Measurements from ENCODE around the gene SH3PXD2A. TPM values are rescaled to one million over a fixed set of nuclear protein-coding genes. Genes with fewer than 3 reads are reported as not detected.

SH3PXD2A gene
- total and polyA plus RNA-seq, 5 experiments from 2014 or later: 0.09 to 22.4 (median 0.50) TPM

DNA sequence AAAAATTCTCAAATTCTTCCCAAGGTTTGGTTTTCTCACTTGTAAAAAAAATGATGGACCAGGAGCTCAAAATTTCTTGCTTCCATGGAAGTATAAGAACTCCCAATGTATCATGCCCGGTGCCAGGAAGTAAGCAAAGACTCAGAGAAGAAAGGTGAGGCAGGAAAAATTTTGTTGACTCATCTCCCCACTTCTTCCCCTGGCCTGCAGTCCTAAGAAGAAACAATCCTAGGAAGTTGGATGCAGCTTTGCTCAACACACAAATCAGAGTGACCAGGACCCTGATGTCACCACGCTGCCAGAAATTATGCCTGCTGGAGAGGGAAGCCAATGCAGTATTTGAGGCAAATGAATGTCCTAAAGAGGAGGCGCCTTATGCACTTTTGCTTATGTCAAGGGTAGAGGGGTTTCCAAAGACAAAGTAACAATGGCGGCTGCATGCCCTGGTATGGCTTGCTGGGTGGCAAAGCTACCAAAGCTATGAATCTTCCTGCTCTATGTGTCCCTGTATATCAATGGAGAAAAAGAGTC lies 198.2 kb downstream of the SH3PXD2A start:
- Mint-ChIP-seq H3K4me3 (peak overlapping the region in 1 of 10 donors; percentile 20), H3K27me3 (no peaks in the 10 kb centered on the region), H3K4me1 (peaks cover 4 to 22% (median 15%) of the 10 kb centered on the region in 4 donors), H3K36me3 (peaks cover 2 to 13% (median 8%) of the 10 kb centered on the region in 3 donors), H3K27ac (peak overlapping the region in 1 of 10 donors; percentile 66), H3K9me3 (peaks cover 0 to 3% (median 0%) of the 10 kb centered on the region in 9 donors)
- ATAC-seq: no peak
- DNase-seq: no peak
- POLR2A ChIA-PET: no interaction called here

DNA sequence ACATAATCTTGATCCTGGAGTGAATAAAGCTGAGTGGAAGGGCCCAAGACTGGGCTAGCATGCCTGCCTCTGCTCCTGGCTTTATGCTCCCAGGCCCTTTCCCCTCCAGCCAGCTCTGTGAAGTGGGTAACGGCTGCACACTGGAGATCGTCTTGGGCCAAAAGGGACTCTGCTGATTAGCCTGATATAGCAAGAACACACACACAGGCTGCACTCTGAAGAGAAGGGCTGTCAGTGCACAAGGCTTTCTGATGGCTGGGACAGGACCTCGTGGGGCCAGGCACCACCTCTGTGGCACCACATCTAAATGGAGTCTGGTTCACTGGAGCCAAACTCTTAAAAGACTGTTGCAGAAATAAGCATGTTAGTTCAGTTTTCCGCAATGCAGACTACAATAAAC lies 200.5 kb downstream of the SH3PXD2A start:
- no peak overlapping the region for H3K27ac Mint-ChIP-seq
- POLR2A ChIA-PET: no interaction called here
- no peaks in the 10 kb centered on the region for H3K27me3 Mint-ChIP-seq

DNA sequence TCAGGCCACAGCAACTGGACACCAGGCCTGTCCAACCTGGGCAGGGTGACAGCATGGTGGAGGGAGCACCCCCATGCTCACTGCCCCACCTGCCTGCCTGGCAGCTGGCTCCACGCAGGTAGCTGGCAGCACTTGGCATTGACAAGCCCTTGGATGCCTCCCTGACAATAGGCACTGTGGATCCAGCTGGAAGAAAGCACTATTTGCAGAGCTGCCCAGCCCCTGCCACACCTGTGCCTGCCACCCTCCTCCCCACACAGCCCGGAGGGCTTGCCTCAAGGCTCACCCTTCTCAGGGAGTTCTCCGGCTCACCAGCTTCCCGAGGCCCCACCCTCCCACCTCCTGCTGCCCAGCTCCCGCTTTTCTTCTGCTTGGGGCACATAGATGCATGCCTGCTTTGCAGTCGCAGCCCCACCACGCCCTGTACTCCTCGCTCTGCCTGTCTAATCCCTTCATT lies 201.8 kb downstream of the SH3PXD2A start:
- Mint-ChIP-seq H3K27me3 (no peaks in the 10 kb centered on the region), H3K27ac (no peak overlapping the region), H3K4me1 (peaks cover 0 to 4% (median 2%) of the 10 kb centered on the region in 4 donors), H3K4me3 (no peak overlapping the region), H3K36me3 (peaks cover 2 to 13% (median 8%) of the 10 kb centered on the region in 3 donors), H3K9me3 (peaks cover 0 to 3% (median 0%) of the 10 kb centered on the region in 9 donors)
- DNase-seq (no peak), ATAC-seq (no peak)
- POLR2A ChIA-PET: interaction anchor here (0.5 kb wide), 1 partner anchor 20 kb away, joined by 3 read pairs; no protein-coding TSS in a partner anchor

More for the DNA sequence above, 200.5 kb downstream of the SH3PXD2A start:
- H3K9me3 Mint-ChIP-seq: peaks cover 0 to 3% (median 0%) of the 10 kb centered on the region in 9 donors
- ATAC-seq: no peak
- no peak for DNase-seq
- peaks cover 5 to 13% (median 7%) of the 10 kb centered on the region in 4 donors for H3K4me1 Mint-ChIP-seq
- no peak overlapping the region for H3K4me3 Mint-ChIP-seq
- peaks cover 2 to 13% (median 8%) of the 10 kb centered on the region in 3 donors for H3K36me3 Mint-ChIP-seq

DNA sequence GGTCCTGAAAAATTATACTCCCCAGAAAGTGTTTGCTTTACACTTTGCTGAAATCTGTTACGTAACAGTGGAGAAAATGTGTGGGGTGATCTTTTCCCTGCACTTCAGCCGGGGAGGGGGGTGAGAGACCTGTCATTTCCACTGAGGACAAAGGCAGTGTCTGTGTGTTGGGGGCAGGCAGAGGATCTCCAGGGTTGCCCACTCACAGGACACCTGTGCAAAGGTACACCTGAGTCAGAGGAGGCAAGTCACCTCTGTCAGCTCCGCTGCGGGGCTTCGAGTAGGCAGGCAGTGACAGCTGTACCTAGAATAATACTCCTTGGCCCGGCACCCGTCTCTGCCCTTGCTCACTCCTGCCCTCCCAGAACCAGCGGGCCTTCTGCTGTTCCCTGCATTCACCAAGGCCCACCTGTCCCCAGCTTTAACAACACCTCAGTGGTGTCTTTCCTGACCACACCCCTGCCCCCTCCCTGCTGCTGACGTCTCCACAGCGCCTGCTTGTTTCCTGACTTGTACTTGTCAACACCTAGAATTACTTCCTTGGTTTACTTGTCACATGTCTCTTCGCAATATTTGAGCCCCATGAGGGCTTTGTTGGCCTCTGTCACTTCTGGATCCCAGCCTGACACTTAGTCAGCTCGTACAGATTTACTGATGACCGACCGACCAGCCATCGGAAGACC lies 202.6 kb downstream of the SH3PXD2A start:
- Mint-ChIP-seq H3K4me3 (no peak overlapping the region), H3K27me3 (no peaks in the 10 kb centered on the region), H3K9me3 (peaks cover 0 to 3% (median 0%) of the 10 kb centered on the region in 9 donors), H3K4me1 (peaks cover 0 to 3% (median 0%) of the 10 kb centered on the region in 4 donors), H3K27ac (no peak overlapping the region), H3K36me3 (peaks cover 2 to 10% (median 6%) of the 10 kb centered on the region in 3 donors)
- ATAC-seq (peak in 1 of 2 donors; percentile 75), DNase-seq (peak in 2 of 10 donors; percentile 19 to 30)
- POLR2A ChIA-PET: no interaction called here

DNA sequence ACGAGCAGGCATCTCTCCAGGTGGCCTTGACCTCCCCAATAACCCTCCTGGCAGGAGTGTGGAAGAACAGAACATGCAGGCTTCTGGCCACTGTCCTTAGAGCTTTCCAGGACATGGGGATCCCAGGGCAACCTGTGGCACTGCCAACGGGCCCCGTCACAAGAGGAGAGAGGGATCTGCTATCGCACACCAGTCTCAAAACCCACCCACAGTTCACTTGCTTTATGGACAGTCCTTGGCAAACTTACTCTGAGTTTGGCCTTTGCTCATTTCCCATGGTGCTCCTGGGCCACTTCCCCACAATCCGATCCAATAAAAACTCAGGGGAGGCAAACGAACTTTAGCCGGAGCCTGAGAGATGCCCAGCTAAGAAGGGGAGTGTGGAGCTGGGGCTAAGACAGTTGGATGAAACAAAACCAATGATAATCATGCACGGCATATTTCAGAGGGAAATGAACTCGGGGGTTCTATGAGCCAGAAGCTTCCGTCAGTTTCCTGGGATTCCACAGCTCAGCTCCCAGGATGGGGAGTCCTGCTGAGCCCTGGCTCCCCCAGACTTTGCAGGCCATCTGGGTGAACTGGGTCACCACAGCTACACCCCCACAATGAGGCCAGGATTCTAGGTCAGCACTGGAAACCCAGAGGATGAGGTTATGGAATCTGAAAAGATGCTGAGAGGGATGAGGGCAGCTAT lies 203.4 kb downstream of the SH3PXD2A start:
- H3K4me1 Mint-ChIP-seq: peaks cover 0 to 3% (median 0%) of the 10 kb centered on the region in 4 donors
- DNase-seq (no peak), ATAC-seq (no peak)
- H3K9me3 Mint-ChIP-seq: no peaks in the 10 kb centered on the region
- peaks cover 0 to 2% (median 2%) of the 10 kb centered on the region in 3 donors for H3K36me3 Mint-ChIP-seq
- POLR2A ChIA-PET: no interaction called here
- no peaks in the 10 kb centered on the region for H3K27me3 Mint-ChIP-seq
- no peak overlapping the region for H3K27ac Mint-ChIP-seq
- H3K4me3 Mint-ChIP-seq: no peak overlapping the region

DNA sequence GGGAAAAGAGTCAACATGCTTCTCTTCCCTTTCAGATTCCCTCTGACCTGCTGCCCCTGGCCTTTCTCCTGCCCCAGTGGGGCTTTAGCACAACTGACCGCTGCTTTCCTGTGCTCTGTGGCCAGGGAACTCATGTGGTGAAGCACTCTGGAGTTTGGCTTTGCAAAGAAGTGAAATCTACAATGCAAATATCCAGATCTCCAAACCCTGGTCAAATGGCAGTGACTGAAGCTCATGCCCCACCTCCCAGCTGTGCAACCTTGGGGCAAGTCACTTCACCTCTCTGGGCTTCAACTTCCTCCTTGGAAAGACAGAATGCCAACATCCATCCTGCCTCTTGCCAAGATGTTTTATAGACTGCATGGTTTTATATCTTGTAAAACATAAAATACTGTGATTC lies 204.0 kb downstream of the SH3PXD2A start:
- H3K36me3 Mint-ChIP-seq: peaks cover 0 to 2% (median 0%) of the 10 kb centered on the region in 3 donors
- no peaks in the 10 kb centered on the region for H3K27me3 Mint-ChIP-seq
- ATAC-seq: no peak
- no peak overlapping the region for H3K27ac Mint-ChIP-seq
- no peak for DNase-seq
- no peak overlapping the region for H3K4me3 Mint-ChIP-seq
- H3K9me3 Mint-ChIP-seq: no peaks in the 10 kb centered on the region
- H3K4me1 Mint-ChIP-seq: peaks cover 0 to 3% (median 0%) of the 10 kb centered on the region in 4 donors
- POLR2A ChIA-PET: no interaction called here

DNA sequence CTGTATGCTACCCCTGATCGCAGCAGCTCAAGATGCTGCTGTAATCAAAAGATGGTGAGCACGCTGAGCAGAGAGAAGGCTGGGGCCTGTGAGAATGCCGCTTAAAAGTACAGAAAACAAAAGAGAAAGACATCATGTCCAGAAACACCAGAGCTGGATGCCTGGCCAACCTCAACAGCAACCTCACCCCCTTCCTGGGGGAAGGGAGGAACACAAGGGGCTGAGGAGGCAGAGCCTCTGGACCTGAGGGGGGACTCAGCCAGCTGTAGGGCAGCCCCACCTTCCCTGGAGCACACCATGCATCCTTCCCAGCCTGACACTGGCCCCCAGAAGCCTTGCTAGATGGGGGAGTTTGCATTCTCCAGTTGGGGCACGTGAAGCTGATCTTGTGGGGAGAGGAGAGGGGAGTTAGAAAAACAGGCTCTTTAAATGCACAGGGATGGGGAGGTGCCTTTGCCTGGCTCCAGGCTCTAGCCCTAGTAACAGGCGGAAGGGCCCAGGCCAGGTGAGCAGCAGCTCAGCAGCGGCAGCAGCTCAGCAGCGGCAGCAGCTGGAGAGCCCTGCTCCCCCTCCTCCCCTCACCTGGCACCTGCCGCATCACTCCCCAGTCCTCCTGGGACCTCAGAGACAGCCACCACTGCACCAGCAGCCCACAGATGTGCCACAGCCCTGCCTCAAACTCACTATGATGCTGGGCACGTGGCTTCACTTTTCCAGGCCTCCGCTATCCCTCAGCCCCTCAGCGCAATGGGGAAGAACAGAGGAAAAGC lies 205.5 kb downstream of the SH3PXD2A start:
- H3K9me3 Mint-ChIP-seq: no peaks in the 10 kb centered on the region
- H3K27me3 Mint-ChIP-seq: no peaks in the 10 kb centered on the region
- peaks cover 0 to 6% (median 2%) of the 10 kb centered on the region in 4 donors for H3K4me1 Mint-ChIP-seq
- peaks cover 0 to 2% (median 0%) of the 10 kb centered on the region in 3 donors for H3K36me3 Mint-ChIP-seq
- POLR2A ChIA-PET: interaction anchor here (1.2 to 2.1 kb wide), 2 partner anchors 10 to 11 kb away, joined by 3 to 9 read pairs; no protein-coding TSS in a partner anchor
- ATAC-seq (no peak), DNase-seq (no peak)
- no peak overlapping the region for H3K4me3 Mint-ChIP-seq
- H3K27ac Mint-ChIP-seq: peak overlapping the region in 1 of 10 donors; percentile 55

DNA sequence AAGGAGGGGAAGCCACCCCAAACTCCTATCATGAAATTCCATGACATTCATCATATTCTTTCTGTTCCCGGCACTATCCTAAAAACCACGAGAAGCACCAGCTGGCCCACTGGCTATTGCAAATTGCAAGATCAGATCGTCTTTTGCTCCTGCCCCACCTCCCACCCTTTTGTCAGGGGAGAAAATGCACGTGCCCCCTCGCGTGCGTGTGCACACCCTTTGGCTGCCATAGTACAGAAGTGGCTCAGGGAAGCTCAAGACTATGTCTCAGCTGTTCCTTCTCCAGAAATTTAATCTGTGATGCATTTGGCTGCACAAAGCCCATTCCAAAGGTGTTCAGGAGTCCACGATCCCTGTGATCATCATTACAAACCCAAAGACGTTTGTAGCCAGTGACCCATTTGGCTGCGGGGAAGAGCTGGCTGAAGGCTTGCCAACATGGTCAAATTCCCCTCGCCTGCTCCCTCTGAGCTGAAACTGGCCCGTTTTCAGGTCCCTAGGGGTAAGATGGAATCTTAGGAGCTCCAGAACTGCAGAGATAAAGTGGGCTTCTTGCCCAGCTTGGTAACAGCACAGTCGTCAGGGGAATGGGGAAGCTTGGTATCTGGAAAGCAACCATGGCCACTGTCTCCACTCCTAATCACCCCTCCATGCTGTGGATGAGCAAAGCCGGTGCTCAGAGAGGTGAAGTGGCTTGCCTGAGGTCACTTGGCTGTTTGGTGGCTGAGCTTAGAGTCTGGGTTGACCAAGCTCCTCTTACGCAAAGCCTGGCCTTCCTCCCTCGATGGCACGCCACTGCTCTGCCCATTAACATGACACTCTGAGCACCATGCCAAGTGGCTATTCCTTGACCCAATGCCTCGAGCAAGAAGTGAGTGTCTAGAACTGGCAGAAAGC lies 206.5 kb downstream of the SH3PXD2A start:
- H3K36me3 Mint-ChIP-seq: no peaks in the 10 kb centered on the region
- no peaks in the 10 kb centered on the region for H3K9me3 Mint-ChIP-seq
- POLR2A ChIA-PET: interaction anchor here (2.1 kb wide), 1 partner anchor 12 kb away, joined by 9 read pairs; no protein-coding TSS in a partner anchor
- H3K4me3 Mint-ChIP-seq: no peak overlapping the region
- ATAC-seq (no peak), DNase-seq (no peak)
- H3K27ac Mint-ChIP-seq: no peak overlapping the region
- no peaks in the 10 kb centered on the region for H3K27me3 Mint-ChIP-seq
- H3K4me1 Mint-ChIP-seq: peaks cover 0 to 6% (median 2%) of the 10 kb centered on the region in 4 donors

DNA sequence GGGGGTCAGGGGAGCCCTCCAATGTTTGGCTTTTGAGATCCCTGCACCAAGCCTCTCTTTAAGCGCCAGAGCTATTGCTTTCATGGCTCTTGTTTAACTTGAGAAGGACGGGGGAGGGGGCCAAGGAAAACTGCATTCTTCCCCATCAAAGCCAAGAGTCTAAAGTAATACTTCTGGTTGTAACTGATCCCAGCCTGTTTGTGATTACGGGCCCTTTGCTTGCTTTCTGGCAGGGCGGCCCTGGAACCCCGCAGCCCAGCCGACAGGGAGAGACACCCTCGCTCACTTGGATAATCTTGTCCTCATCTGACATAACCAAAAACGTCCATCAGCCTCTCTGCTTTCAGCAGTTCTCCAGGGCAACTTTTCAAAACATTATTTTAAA lies 207.1 kb downstream of the SH3PXD2A start:
- ATAC-seq: no peak
- Mint-ChIP-seq H3K27me3 (no peaks in the 10 kb centered on the region), H3K27ac (peak overlapping the region in 1 of 10 donors; percentile 64), H3K4me3 (no peak overlapping the region), H3K36me3 (no peaks in the 10 kb centered on the region), H3K9me3 (no peaks in the 10 kb centered on the region), H3K4me1 (peaks cover 0 to 6% (median 2%) of the 10 kb centered on the region in 4 donors)
- POLR2A ChIA-PET: interaction anchor here (2.1 kb wide), 1 partner anchor 13 kb away, joined by 9 read pairs; no protein-coding TSS in a partner anchor
- DNase-seq: no peak

DNA sequence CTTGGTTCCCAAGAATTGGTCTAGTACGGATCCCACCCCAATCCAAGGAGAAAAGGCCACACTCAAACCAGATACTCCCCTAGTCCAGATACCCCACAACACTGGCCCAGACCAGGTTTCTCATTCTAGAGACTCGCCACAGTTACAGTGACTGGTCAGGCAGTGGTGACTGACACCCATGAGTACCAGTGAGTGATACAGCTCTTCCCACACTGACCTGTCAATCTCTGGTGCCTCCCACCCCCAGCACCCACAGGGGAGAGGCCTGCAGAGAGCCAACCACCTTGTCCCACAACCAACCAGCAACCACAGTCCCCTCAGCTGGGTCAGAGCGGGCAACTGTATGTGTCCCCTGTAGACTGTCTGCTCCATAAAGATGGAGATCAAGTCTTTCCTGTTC lies 209.1 kb downstream of the SH3PXD2A start:
- Mint-ChIP-seq H3K4me1 (peaks cover 0 to 6% (median 2%) of the 10 kb centered on the region in 4 donors), H3K27ac (no peak overlapping the region), H3K4me3 (no peak overlapping the region), H3K36me3 (no peaks in the 10 kb centered on the region), H3K27me3 (no peaks in the 10 kb centered on the region), H3K9me3 (no peaks in the 10 kb centered on the region)
- no peak for ATAC-seq
- DNase-seq: no peak
- POLR2A ChIA-PET: no interaction called here

DNA sequence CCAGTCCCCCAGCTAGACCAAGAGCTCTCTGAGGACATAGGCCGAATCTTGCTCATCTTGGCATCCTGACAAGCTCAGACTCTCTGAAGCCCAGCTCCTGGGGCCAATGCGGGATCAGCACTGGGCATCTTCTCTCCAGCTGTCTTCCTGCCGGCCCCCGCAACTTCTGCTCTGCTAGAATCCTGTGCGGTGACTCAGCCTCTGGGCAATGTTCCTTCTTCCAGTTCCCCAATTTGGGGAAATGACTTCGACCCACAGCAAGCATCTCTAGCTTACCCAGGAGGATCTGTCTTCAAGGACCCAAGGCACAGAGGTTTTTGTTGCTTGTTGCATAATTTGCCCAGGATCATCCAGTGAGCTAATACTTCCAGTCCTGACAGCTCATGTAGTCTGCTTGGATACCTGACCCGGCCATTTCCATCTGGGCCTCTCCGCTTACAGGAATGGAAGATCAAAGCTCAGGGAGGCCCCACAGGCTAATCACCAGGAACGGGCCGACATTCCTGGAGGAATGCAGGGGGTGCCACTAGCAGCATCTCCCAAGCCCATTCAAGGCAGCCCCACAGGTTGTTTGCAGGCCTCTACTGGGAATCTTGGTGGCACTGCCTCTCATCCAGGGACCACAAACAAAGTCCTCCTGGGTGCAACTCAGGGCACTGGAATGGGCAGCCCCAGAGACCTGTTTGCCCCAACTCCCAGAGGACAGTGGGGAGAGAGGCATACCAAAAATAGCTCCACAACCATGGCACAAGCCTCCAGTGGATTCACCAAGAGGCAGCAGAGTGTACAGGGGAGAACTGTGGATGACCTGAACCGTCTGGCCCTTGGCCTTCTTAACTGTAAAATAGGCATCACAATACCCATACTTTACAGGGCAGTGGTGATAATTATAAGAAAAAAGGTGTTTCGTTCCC lies 210.0 kb downstream of the SH3PXD2A start:
- Mint-ChIP-seq H3K27me3 (no peaks in the 10 kb centered on the region), H3K4me1 (peaks cover 0 to 6% (median under 1%) of the 10 kb centered on the region in 4 donors), H3K27ac (peak overlapping the region in 1 of 10 donors; percentile 7), H3K36me3 (no peaks in the 10 kb centered on the region), H3K4me3 (no peak overlapping the region), H3K9me3 (no peaks in the 10 kb centered on the region)
- POLR2A ChIA-PET: interaction anchor here (1.3 kb wide), 1 partner anchor 17 kb away, joined by 3 read pairs; no protein-coding TSS in a partner anchor
- DNase-seq (no peak), ATAC-seq (no peak)

Data from naive thymus-derived CD8-positive, alpha-beta T cell (primary cell).